HG02981 (cell line): ENCODE results near the gene ENAH.

Source experiments
- ATAC-seq: cut with Tn5 transposase; IDR thresholded peaks from one replicate; pipeline ENCODE4 v1.9.1; 2021; ENCODE audit warnings: mild to moderate bottlenecking, moderate library complexity; ENCODE audit not compliant: unreplicated experiment

ENAH gene

GRCh38 chr1:225573216-225573615 is 79.7 kb downstream of the ENAH start:
- no peak for ATAC-seq

GRCh38 chr1:225572422-225572821 is 80.5 kb downstream of the ENAH start:
- no peak for ATAC-seq

GRCh38 chr1:225567789-225568188 is 85.1 kb downstream of the ENAH start:
- no peak for ATAC-seq

- ATAC-seq = no peak
Measured at GRCh38 chr1:225565847-225566246, 87.1 kb downstream of the ENAH start.

GRCh38 chr1:225561675-225562074 is 91.2 kb downstream of the ENAH start:
- no peak for ATAC-seq

- no peak for ATAC-seq
Measured at GRCh38 chr1:225559902-225560301, 93.0 kb downstream of the ENAH start.

GRCh38 chr1:225559326-225559725 is 93.6 kb downstream of the ENAH start:
- ATAC-seq = no peak

- ATAC-seq = no peak
Measured at GRCh38 chr1:225556694-225557093, 96.2 kb downstream of the ENAH start.

GRCh38 chr1:225555821-225556220 is 97.1 kb downstream of the ENAH start:
- ATAC-seq = no peak

- no peak for ATAC-seq
Measured at GRCh38 chr1:225554216-225554812, 98.6 kb downstream of the ENAH start.

GRCh38 chr1:225549821-225550220 is 103.1 kb downstream of the ENAH start:
- ATAC-seq = no peak

GRCh38 chr1:225548140-225548857 is 104.6 kb downstream of the ENAH start:
- ATAC-seq = no peak

GRCh38 chr1:225545649-225546048 is 107.3 kb downstream of the ENAH start:
- ATAC-seq = no peak

- no peak for ATAC-seq
Measured at GRCh38 chr1:225544924-225545323, 108.0 kb downstream of the ENAH start.

- no peak for ATAC-seq
Measured at GRCh38 chr1:225544263-225544662, 108.7 kb downstream of the ENAH start.

GRCh38 chr1:225543350-225543749 is 109.6 kb downstream of the ENAH start:
- no peak for ATAC-seq

- no peak for ATAC-seq
Measured at GRCh38 chr1:225541383-225541782, 111.5 kb downstream of the ENAH start.

- no peak for ATAC-seq
Measured at GRCh38 chr1:225539575-225539974, 113.3 kb downstream of the ENAH start.

- no peak for ATAC-seq
Measured at GRCh38 chr1:225539069-225539468, 113.9 kb downstream of the ENAH start.

GRCh38 chr1:225537554-225538251 is 115.2 kb downstream of the ENAH start:
- no peak for ATAC-seq

- no peak for ATAC-seq
Measured at GRCh38 chr1:225535280-225535679, 117.6 kb downstream of the ENAH start.

- no peak for ATAC-seq
Measured at GRCh38 chr1:225534772-225535171, 118.2 kb downstream of the ENAH start.
